ENCODE measurements around the gene BCL2L13. TPM values are rescaled to one million over a fixed set of nuclear protein-coding genes. Genes with fewer than 3 reads are reported as not detected.

BCL2L13 gene
- total RNA-seq, 4 donors from 2014 or later = 15.3 to 35.3 (median 30.1) TPM

GRCh38 chr22:17777717-17778044 is 139.1 kb downstream of the BCL2L13 start:
- H3K9me3 ChIP-seq = no peaks in the 10 kb centered on the region
- no peak overlapping the region for H3K4me3 ChIP-seq
- no peaks in the 10 kb centered on the region for H3K36me3 ChIP-seq
- intact Hi-C loops (cut with DNase I; ENCODE audit: low total_unique reads) = no loop called here
- TF ChIP-seq POLR2A (IDR thresholded peaks at IDR 0.05) (no peak), CTCF (IDR thresholded peaks at IDR 0.05) (no peak)
- H3K4me1 ChIP-seq = no peaks in the 10 kb centered on the region
- H3K27ac ChIP-seq = no peak overlapping the region
- DNase-seq = no peak
- H3K27me3 ChIP-seq = no peaks in the 10 kb centered on the region

- Histone ChIP-seq H3K27me3 (no peaks in the 10 kb centered on the region), H3K36me3 (no peaks in the 10 kb centered on the region), H3K4me3 (no peak overlapping the region), H3K4me1 (no peaks in the 10 kb centered on the region), H3K9me3 (no peaks in the 10 kb centered on the region), H3K27ac (no peak overlapping the region)
- DNase-seq = no peak
- intact Hi-C loops (cut with DNase I; ENCODE audit: low total_unique reads) = no loop called here
- TF ChIP-seq POLR2A (IDR thresholded peaks at IDR 0.05) = no peak
- TF ChIP-seq CTCF (IDR thresholded peaks at IDR 0.05) = no peak
Observed at GRCh38 chr22:17778412-17778976, 139.9 kb downstream of the BCL2L13 start.

- Histone ChIP-seq H3K27ac (no peak overlapping the region), H3K36me3 (no peaks in the 10 kb centered on the region), H3K9me3 (no peaks in the 10 kb centered on the region), H3K27me3 (no peaks in the 10 kb centered on the region), H3K4me3 (no peak overlapping the region), H3K4me1 (no peaks in the 10 kb centered on the region)
- DNase-seq = no peak
- intact Hi-C loops (cut with DNase I; ENCODE audit: low total_unique reads) = no loop called here
- TF ChIP-seq CTCF (IDR thresholded peaks at IDR 0.05) (no peak), POLR2A (IDR thresholded peaks at IDR 0.05) (no peak)
Observed at GRCh38 chr22:17779286-17780115, 140.9 kb downstream of the BCL2L13 start.

- intact Hi-C loops (cut with DNase I; ENCODE audit: low total_unique reads) = no loop called here
- H3K27ac ChIP-seq = no peak overlapping the region
Observed at GRCh38 chr22:17780116-17780740, 141.7 kb downstream of the BCL2L13 start.

More at GRCh38 chr22:17780116-17780740, 141.7 kb downstream of the BCL2L13 start:
- Histone ChIP-seq H3K36me3 (no peaks in the 10 kb centered on the region), H3K4me1 (no peaks in the 10 kb centered on the region), H3K4me3 (no peak overlapping the region), H3K9me3 (no peaks in the 10 kb centered on the region), H3K27me3 (no peaks in the 10 kb centered on the region)
- no peak for TF ChIP-seq CTCF (IDR thresholded peaks at IDR 0.05)
- TF ChIP-seq POLR2A (IDR thresholded peaks at IDR 0.05) = no peak
- no peak for DNase-seq

Small RNA genes lying within 50 kb of the gene (microRNA-seq; reads per million reads assigned to microRNA genes)
- gene MIR3198-1 (ENCODE audit: borderline microRNAs expressed, borderline replicate concordance) = not detected

Small RNA genes lying within 50 kb of the gene (small RNA-seq; reads per million reads assigned to genes)
- gene MIR3198-1 = not detected

Other genes starting within 250 kb of the BCL2L13 start
- gene SLC25A18, start 75.3 kb upstream of the BCL2L13 start, total RNA-seq = 10 to 100 TPM in 1 of 4 donors, 1 to 10 TPM in 1, not detected in 2; 6.2 to 11.7 TPM
- gene ATP6V1E1, start 10.0 kb upstream of the BCL2L13 start, total RNA-seq = 100 to 1,000 TPM in 3 of 4 donors, 10 to 100 TPM in 1; 88.7 to 147 (median 121) TPM
- gene BID, start 135.7 kb downstream of the BCL2L13 start, total RNA-seq = 10 to 100 TPM in 2 of 4 donors, 1 to 10 TPM in 1, under 1 TPM in 1; 0.77 to 96.2 (median 10.4) TPM

Data from uterus (tissue), 4 donors.